Measurements from ENCODE around the gene VTN.
"Not testable (repeated sequence)": the region's sequence is repeated elsewhere in the genome, so short reads cannot be mapped to it uniquely, and the experiment has no call there.

The VTN gene

GRCh38 chr17:28347261-28347891 lies 22.7 kb downstream of the VTN start:
- Mint-ChIP-seq H3K4me3 (no peak overlapping the region), H3K27ac (no peak overlapping the region), H3K36me3 (peaks cover 28% of the 10 kb centered on the region)

GRCh38 chr17:28346746-28347246 lies 23.3 kb downstream of the VTN start:
- H3K4me1 Mint-ChIP-seq, result no peaks in the 10 kb centered on the region
- H3K9me3 Mint-ChIP-seq, result no peaks in the 10 kb centered on the region
- no peak overlapping the region for H3K27ac Mint-ChIP-seq
- DNase-seq (ENCODE audit: low spot score in 2 of 2) (no peak), ATAC-seq (ENCODE audit: low read depth) (no peak)
- H3K4me3 Mint-ChIP-seq, result no peak overlapping the region
- peaks cover 31% of the 10 kb centered on the region for H3K36me3 Mint-ChIP-seq
- H3K27me3 Mint-ChIP-seq, result no peaks in the 10 kb centered on the region

More at GRCh38 chr17:28347261-28347891, 22.7 kb downstream of the VTN start:
- Mint-ChIP-seq H3K27me3 (no peaks in the 10 kb centered on the region), H3K9me3 (no peaks in the 10 kb centered on the region), H3K4me1 (no peaks in the 10 kb centered on the region)
- no peak for ATAC-seq (ENCODE audit: low read depth)
- no peak for DNase-seq (ENCODE audit: low spot score in 2 of 2)

- ATAC-seq (ENCODE audit: low read depth) (no peak), DNase-seq (ENCODE audit: low spot score in 2 of 2) (no peak)
- no peaks in the 10 kb centered on the region for H3K27me3 Mint-ChIP-seq
- H3K4me1 Mint-ChIP-seq, result no peaks in the 10 kb centered on the region
- no peak overlapping the region for H3K27ac Mint-ChIP-seq
- H3K4me3 Mint-ChIP-seq, result no peak overlapping the region
- no peaks in the 10 kb centered on the region for H3K9me3 Mint-ChIP-seq
- H3K36me3 Mint-ChIP-seq, result peaks cover 29% of the 10 kb centered on the region
Observed at GRCh38 chr17:28346199-28346580, 23.9 kb downstream of the VTN start.

- H3K36me3 Mint-ChIP-seq, result peaks cover 26% of the 10 kb centered on the region
- no peak for ATAC-seq (ENCODE audit: low read depth)
- no peaks in the 10 kb centered on the region for H3K4me1 Mint-ChIP-seq
- H3K9me3 Mint-ChIP-seq, result no peaks in the 10 kb centered on the region
- no peaks in the 10 kb centered on the region for H3K27me3 Mint-ChIP-seq
- no peak for DNase-seq (ENCODE audit: low spot score in 2 of 2)
- no peak overlapping the region for H3K4me3 Mint-ChIP-seq
- H3K27ac Mint-ChIP-seq, result no peak overlapping the region
Observed at GRCh38 chr17:28345419-28346198, 24.5 kb downstream of the VTN start.

- no peaks in the 10 kb centered on the region for H3K4me1 Mint-ChIP-seq
- ATAC-seq (ENCODE audit: low read depth) (no peak), DNase-seq (ENCODE audit: low spot score in 2 of 2) (no peak)
- no peaks in the 10 kb centered on the region for H3K9me3 Mint-ChIP-seq
- peaks cover 20% of the 10 kb centered on the region for H3K36me3 Mint-ChIP-seq
- no peaks in the 10 kb centered on the region for H3K27me3 Mint-ChIP-seq
- no peak overlapping the region for H3K4me3 Mint-ChIP-seq
- no peak overlapping the region for H3K27ac Mint-ChIP-seq
Observed at GRCh38 chr17:28344435-28344901, 25.6 kb downstream of the VTN start.

GRCh38 chr17:28344011-28344410 lies 26.1 kb downstream of the VTN start:
- Mint-ChIP-seq H3K27ac (peak overlapping the region; percentile 35), H3K27me3 (no peaks in the 10 kb centered on the region), H3K4me1 (peaks cover 2% of the 10 kb centered on the region), H3K36me3 (peaks cover 20% of the 10 kb centered on the region), H3K4me3 (no peak overlapping the region), H3K9me3 (no peaks in the 10 kb centered on the region)
- ATAC-seq (ENCODE audit: low read depth), result no peak
- DNase-seq (ENCODE audit: low spot score in 2 of 2), result no peak

- Mint-ChIP-seq H3K4me3 (no peak overlapping the region), H3K36me3 (peaks cover 20% of the 10 kb centered on the region), H3K4me1 (peaks cover 3% of the 10 kb centered on the region), H3K27me3 (no peaks in the 10 kb centered on the region), H3K9me3 (no peaks in the 10 kb centered on the region), H3K27ac (peak overlapping the region; percentile 35)
- DNase-seq (ENCODE audit: low spot score in 2 of 2) (no peak), ATAC-seq (ENCODE audit: low read depth) (peak; percentile 37)
Observed at GRCh38 chr17:28343491-28343932, 26.6 kb downstream of the VTN start.

- Mint-ChIP-seq H3K36me3 (peaks cover 17% of the 10 kb centered on the region), H3K4me1 (peaks cover 10% of the 10 kb centered on the region), H3K27ac (no peak overlapping the region), H3K4me3 (no peak overlapping the region), H3K27me3 (no peaks in the 10 kb centered on the region), H3K9me3 (no peaks in the 10 kb centered on the region)
- DNase-seq (ENCODE audit: low spot score in 2 of 2) (no peak), ATAC-seq (ENCODE audit: low read depth) (no peak)
Observed at GRCh38 chr17:28342313-28342712, 27.8 kb downstream of the VTN start.

GRCh38 chr17:28341516-28341915 lies 28.6 kb downstream of the VTN start:
- no peak overlapping the region for H3K27ac Mint-ChIP-seq
- H3K4me1 Mint-ChIP-seq, result peaks cover 15% of the 10 kb centered on the region
- H3K27me3 Mint-ChIP-seq, result no peaks in the 10 kb centered on the region
- DNase-seq (ENCODE audit: low spot score in 2 of 2), result no peak
- no peaks in the 10 kb centered on the region for H3K9me3 Mint-ChIP-seq
- no peak overlapping the region for H3K4me3 Mint-ChIP-seq
- ATAC-seq (ENCODE audit: low read depth), result no peak
- peaks cover 15% of the 10 kb centered on the region for H3K36me3 Mint-ChIP-seq

GRCh38 chr17:28340374-28340773 lies 29.7 kb downstream of the VTN start:
- ATAC-seq (ENCODE audit: low read depth), result no peak
- Mint-ChIP-seq H3K27me3 (no peaks in the 10 kb centered on the region), H3K36me3 (peaks cover 11% of the 10 kb centered on the region)

GRCh38 chr17:28339431-28339830 lies 30.7 kb downstream of the VTN start:
- Mint-ChIP-seq H3K27ac (no peak overlapping the region), H3K4me1 (peaks cover 27% of the 10 kb centered on the region), H3K36me3 (peaks cover 11% of the 10 kb centered on the region), H3K9me3 (no peaks in the 10 kb centered on the region), H3K4me3 (no peak overlapping the region), H3K27me3 (no peaks in the 10 kb centered on the region)
- no peak for ATAC-seq (ENCODE audit: low read depth)
- no peak for DNase-seq (ENCODE audit: low spot score in 2 of 2)

More at GRCh38 chr17:28340374-28340773, 29.7 kb downstream of the VTN start:
- H3K4me1 Mint-ChIP-seq, result peaks cover 21% of the 10 kb centered on the region
- no peak overlapping the region for H3K27ac Mint-ChIP-seq
- no peak for DNase-seq (ENCODE audit: low spot score in 2 of 2)
- H3K4me3 Mint-ChIP-seq, result no peak overlapping the region
- H3K9me3 Mint-ChIP-seq, result no peaks in the 10 kb centered on the region

GRCh38 chr17:28338769-28339212 lies 31.3 kb downstream of the VTN start:
- not testable (repeated sequence) for H3K27me3 Mint-ChIP-seq; ATAC-seq (ENCODE audit: low read depth); H3K9me3 Mint-ChIP-seq; H3K4me3 Mint-ChIP-seq; DNase-seq (ENCODE audit: low spot score in 2 of 2); H3K27ac Mint-ChIP-seq
- Mint-ChIP-seq H3K36me3 (peaks cover 10% of the 10 kb centered on the region), H3K4me1 (peaks cover 33% of the 10 kb centered on the region)

- Mint-ChIP-seq H3K4me1 (peaks cover 33% of the 10 kb centered on the region), H3K36me3 (peaks cover 9% of the 10 kb centered on the region), H3K9me3 (no peaks in the 10 kb centered on the region), H3K4me3 (no peak overlapping the region), H3K27ac (peak overlapping the region; percentile 16), H3K27me3 (no peaks in the 10 kb centered on the region)
- DNase-seq (ENCODE audit: low spot score in 2 of 2) (no peak), ATAC-seq (ENCODE audit: low read depth) (no peak)
Observed at GRCh38 chr17:28338056-28338768, 31.9 kb downstream of the VTN start.
